NCI-H1105 treated with DMSO at 0.1 percent for 48 hours (cell line): Measurements from ENCODE around the gene ABHD3.
A peak's percentile ranks its signal among the peaks of the same experiment; 100 is the strongest.
"Not testable (repeated sequence)": the region's sequence is repeated elsewhere in the genome, so short reads cannot be mapped to it uniquely, and the experiment has no call there.

Experiments used
- DNase-seq: peaks from one replicate; lab custom pipeline; 2025; lab: John Stamatoyannopoulos, UW

Gene ABHD3

DNA sequence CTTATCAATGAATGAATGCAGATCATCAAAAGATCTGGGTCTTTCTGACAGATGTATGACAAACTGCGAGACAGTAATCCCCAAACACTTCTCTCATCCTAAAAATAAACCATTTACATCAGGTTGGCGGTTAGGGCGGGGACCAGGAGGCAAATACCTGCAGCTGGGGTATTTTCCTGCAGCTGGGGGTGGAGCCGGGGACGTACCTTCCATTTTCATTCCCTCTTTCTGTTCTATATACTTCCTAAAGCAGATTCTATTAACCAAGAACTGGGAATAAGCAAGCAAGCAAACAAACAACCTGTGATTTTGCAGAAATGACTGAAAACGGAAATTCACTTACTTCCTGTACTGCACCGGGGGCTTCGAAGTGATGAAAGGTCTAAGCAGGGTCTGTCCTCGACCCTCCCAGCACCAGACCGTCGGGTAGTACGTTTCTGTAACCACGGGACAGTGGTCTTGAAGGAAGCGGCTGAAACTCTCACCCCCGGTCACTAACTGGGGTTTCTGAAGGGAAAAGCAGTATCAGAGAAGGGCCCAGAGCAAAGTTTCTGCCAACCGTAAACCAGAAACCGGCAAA is 1.2 kb downstream of the ABHD3 start:
- DNase-seq = peak; percentile 30

DNA sequence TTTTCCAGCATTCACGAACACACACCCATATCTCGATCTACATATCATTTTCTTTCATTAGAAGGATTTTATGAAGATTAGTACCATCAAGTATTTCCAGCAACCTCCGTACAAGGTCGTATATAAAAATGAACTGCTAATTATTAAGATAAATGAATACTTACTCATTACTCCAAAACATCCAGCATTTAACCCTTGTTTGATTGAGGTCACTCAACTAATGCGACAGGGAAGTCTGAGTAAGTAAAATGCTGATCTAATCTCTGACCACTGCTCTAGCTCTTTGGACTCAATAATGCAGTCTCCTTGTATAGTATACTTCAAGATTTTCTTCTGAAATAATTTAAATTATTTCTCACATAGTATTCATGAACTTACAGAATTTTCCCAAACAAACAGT is 2.0 kb downstream of the ABHD3 start:
- DNase-seq = no peak

DNA sequence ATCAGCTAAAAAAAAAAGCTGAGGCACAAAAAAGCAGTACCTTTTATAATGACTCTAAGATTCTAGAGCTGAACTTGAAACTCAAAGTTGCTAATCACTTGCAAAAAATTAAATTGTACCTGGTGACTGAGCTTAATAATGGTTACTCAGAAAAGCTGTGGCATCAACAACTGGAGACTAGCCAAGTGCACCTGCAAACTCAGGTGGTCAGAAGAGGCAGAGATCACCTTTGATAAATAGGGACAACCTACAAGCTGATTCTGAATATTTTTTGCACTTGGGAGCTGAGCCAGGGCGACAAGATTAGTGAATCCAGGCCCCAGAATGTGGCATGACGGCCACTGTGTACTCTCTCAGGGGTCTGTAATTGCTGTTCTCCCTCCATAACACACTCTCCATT is 3.0 kb downstream of the ABHD3 start:
- DNase-seq = peak; percentile 61

DNA sequence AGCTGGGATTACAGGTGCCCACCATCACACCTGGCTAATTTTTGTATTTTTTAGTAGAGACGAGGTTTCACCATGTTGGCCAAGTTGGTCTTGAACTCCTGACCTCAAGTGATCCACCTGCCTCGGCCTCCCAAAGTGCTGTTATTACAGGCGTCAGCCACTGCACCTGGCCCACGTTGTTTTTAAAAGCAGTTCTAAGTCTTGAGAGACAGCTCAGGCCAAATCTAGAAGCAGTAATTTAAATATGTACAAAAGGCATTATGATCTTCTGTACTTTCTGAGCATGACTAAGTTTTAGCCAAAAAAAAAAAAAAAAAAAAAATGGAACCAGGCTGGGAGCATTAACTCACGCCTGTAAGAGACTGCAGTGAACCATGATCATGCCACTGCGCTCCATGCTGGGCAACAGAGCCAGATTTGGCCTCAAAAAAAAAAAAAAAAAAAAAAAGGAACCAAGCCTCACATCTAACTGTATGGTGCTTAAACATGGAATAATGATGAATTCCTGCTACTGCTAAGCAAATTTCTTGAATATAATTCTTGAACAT is 4.0 kb downstream of the ABHD3 start:
- no peak for DNase-seq

DNA sequence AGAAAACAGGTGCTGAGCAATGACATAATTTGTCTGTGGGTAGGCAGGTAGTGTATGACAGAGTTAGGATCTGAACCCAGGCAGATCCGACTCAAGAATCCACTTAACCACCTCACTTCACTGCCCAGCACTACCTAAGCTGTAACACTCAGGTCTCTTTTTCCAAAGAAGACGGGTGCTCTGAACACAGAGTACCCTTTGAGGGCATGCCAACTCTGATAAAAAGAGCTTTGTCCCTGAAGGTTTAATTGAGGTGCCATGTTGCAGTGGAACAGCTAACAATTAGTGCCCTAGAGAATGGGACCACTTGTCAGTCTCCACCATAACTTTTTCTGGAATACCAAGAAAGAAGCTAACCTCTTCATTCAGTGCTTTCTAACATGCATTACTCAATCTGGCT is 11.3 kb downstream of the ABHD3 start:
- DNase-seq = no peak

- no peak for DNase-seq
Measured at GRCh38 chr18:21689736-21690135, 14.8 kb downstream of the ABHD3 start.

- no peak for DNase-seq
Measured at GRCh38 chr18:21686282-21687105, 18.1 kb downstream of the ABHD3 start.

DNA sequence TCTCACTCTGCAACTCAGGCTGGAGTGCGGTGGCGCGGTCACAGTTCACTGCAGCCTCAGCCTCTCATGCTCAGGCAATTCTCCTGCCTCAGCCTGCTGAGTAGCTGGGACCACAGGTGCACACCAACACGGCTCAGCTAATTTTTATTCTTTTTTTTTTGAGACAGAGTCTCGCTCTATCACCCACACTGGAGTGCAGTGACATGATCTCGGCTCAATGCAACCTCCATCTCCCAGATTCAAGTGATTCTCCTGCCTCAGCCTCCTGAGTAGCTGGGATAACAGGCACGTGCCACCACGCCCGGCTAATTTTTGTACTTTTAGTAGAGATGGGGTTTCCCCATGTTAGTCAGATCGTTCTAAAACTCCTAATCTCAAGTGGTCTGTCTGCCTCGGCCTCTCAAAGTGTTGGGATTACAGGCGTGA is 19.0 kb downstream of the ABHD3 start:
- DNase-seq = not testable (repeated sequence)

GRCh38 chr18:21684731-21685130 is 19.8 kb downstream of the ABHD3 start:
- DNase-seq = no peak

DNA sequence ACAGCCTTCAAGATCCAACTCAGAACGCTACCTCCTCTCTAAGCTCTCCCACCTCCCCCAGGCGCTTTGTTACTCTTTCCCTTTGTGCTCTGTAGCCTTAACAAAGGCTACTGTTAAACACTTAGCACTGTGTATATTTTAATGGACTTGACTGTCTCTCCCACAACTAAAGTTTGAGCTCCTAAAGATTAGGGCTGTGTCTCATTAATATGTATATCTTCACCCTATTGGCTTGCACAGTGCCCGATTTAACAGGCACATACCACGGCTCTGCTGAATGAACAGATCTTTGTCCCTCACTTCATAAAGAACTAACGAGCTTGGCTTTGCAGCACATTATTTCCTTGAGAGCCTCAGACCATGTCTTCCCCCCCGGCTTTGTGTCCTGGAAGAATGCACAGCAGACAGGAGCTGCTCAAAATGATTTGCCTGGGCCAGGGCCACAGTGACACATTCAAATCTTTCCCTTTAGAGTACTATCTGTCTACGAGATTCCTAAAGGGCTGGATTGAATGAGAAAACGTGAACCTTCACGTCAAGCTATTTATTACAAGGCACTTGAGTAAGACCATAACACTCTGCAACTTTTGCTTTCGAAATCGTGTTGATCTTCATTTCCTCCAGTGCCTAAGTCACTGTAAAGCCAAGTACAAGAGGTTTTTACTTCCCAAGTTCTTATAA is 22.1 kb downstream of the ABHD3 start:
- no peak for DNase-seq

DNA sequence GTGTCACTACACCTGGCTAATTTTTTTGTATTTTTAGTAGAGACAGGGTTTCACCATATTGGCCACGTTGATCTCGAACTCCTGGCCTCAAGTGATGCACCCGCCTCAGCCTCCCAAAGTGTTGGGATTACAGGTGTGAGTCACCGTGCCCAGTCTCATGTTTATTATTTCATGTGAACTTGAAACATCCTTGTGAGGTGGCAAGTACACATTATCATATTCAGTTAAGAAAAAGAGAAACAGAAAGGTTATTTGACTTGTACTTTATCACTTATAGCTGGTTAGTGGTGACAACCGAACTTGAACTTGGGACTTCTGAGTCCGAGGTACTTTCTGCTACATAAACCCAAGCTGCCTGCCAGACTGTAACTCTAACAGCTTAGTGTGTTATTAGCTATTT is 24.4 kb downstream of the ABHD3 start:
- DNase-seq = no peak

DNA sequence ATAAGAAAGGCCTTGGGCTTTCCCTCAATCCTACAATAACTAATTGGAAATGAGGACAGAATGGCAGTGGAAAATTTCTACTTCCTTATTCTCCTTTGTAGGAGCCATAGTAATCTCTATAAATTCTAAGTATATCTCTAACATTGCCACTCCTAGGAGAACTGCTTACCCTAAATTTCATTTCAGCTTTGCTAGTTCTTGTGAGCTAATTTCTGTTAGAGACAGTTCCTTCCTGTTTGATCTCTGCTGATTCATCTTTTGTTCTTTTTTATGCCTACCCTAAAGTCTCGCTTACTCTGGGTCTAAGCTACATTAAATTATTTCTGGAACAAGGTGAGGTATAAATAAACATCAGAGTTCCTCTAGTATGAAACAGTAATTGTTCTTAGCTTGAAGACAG is 25.7 kb downstream of the ABHD3 start:
- DNase-seq = no peak

GRCh38 chr18:21675354-21675753 is 29.2 kb downstream of the ABHD3 start:
- not testable (repeated sequence) for DNase-seq

GRCh38 chr18:21672521-21673267 is 31.9 kb downstream of the ABHD3 start:
- no peak for DNase-seq

- DNase-seq = no peak
Measured at GRCh38 chr18:21669736-21670285, 34.8 kb downstream of the ABHD3 start.

GRCh38 chr18:21664069-21664468 is 40.5 kb downstream of the ABHD3 start:
- no peak for DNase-seq

- no peak for DNase-seq
Measured at GRCh38 chr18:21663578-21663977, 41.0 kb downstream of the ABHD3 start.

DNA sequence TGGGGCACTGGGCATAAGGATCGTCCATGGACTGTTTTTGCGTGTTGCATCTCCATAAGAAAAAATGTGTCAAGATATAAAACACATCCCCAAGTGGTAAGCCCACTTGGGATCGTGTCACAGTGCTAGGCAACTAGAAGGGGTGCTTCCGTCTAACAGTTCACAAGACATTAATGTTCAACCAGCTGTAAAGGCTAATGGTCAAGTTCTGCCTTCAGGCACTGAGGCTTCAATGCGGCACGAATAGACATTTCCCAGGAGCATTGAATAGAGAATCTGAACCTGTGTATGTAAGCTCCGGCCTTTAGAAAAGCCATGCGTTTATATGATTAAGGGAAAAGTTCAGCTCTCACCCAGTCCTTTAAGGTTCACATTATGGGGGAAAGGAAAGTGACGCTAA is 42.0 kb downstream of the ABHD3 start:
- no peak for DNase-seq

- no peak for DNase-seq
Measured at GRCh38 chr18:21660078-21660477, 44.5 kb downstream of the ABHD3 start.

- DNase-seq = no peak
Measured at GRCh38 chr18:21656402-21656801, 48.2 kb downstream of the ABHD3 start.

DNA sequence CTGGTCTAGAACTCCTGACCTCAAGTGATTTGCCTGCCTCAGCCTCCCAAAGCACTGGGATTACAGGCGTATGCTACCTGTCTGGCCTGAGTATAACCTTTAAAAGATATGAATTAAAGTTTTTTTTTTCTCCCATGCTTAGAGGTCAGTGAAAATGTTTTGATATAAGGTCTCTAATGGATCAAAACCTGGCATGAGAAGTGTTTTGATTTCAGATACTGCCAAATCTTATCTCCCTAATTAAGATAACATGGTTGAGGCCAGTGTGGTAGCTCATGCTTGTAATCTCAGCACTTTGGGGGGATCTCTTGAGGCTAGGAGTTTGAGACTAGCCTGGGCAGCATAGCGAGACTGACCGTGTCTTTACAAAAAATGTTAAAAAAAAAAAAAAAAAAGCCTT is 51.2 kb downstream of the ABHD3 start:
- no peak for DNase-seq

- no peak for DNase-seq
Measured at GRCh38 chr18:21652073-21652472, 52.5 kb downstream of the ABHD3 start.
